Measurements from ENCODE around the gene TMEM273.

- TF ChIP-seq CTCF (IDR thresholded peaks at IDR 0.05) (no peak), POLR2A (IDR thresholded peaks at IDR 0.05) (no peak)
Measured at GRCh38 chr10:49107111-49107886, 80.9 kb downstream of the TMEM273 start.
